GM12864 (cell line): Measurements from ENCODE around the gene SMCO3.

Experiments used
- DNase-seq: peaks from one replicate; pipeline ENCODE4 v3.0.0-alpha.2; 2011; ENCODE audit warnings: low read depth
- H3K4me3 ChIP-seq: 2 replicates; pipeline ENCODE4 v1.5.1; 2011; ENCODE audit warnings: mild to moderate bottlenecking, low read depth, low read length, control low read depth
- CTCF ChIP-seq: IDR thresholded peaks from 2 replicates; pipeline ENCODE4 v1.5.1; 2011; ENCODE audit warnings: low read depth, mild to moderate bottlenecking, moderate library complexity, low read length, control low read depth, inconsistent platforms; ENCODE audit errors: missing control alignments

The SMCO3 gene

GRCh38 chr12:14843425-14843887 is 29.5 kb upstream of the SMCO3 start, which contains the start of gene ART4:
Gene ART4, minus strand, starts transcription at chr12:14843526. Its CDS starts 413 bp downstream, at chr12:14843113.
- DNase-seq: no peak
- no peak within 1 kb of the TSS for H3K4me3 ChIP-seq
- TF ChIP-seq CTCF: no peak

GRCh38 chr12:14842315-14842714 is 28.3 kb upstream of the SMCO3 start:
- TF ChIP-seq CTCF: no peak
- no peak overlapping the region for H3K4me3 ChIP-seq

GRCh38 chr12:14841761-14842160 is 27.8 kb upstream of the SMCO3 start:
- TF ChIP-seq CTCF: no peak
- DNase-seq: no peak
- no peak overlapping the region for H3K4me3 ChIP-seq

More at GRCh38 chr12:14842315-14842714, 28.3 kb upstream of the SMCO3 start:
- no peak for DNase-seq

- no peak for TF ChIP-seq CTCF
- no peak for DNase-seq
- H3K4me3 ChIP-seq: no peak overlapping the region
These were observed 26.6 kb upstream of the SMCO3 start for GRCh38 chr12:14840616-14841015.

GRCh38 chr12:14839262-14839661 is 25.3 kb upstream of the SMCO3 start:
- TF ChIP-seq CTCF: no peak
- DNase-seq: no peak
- H3K4me3 ChIP-seq: no peak overlapping the region

GRCh38 chr12:14836336-14837210 is 22.6 kb upstream of the SMCO3 start:
- DNase-seq: no peak
- no peak overlapping the region for H3K4me3 ChIP-seq
- no peak for TF ChIP-seq CTCF

- DNase-seq: no peak
- no peak overlapping the region for H3K4me3 ChIP-seq
- TF ChIP-seq CTCF: no peak
These were observed 20.5 kb upstream of the SMCO3 start for GRCh38 chr12:14834509-14834908.
